Measurements from ENCODE around the gene STAT5B. TPM values are rescaled to one million over a fixed set of nuclear protein-coding genes. Genes with fewer than 3 reads are reported as not detected.

The STAT5B gene
- total and polyA plus RNA-seq, 2 of the 13 experiments (the other 11 are each of a cell fraction or from before 2014, with no cell fraction given): 21.0 to 42.8 TPM

- in situ Hi-C loops (cut with HindIII; ENCODE audit: extremely low pct_ligation_motif_present, low pct_unique_long_range_greater_than_20kb): no loop called here
- Histone ChIP-seq H3K4me3 (replicated peaks in 1 of 3; ENCODE audit: insufficient read depth in 1 of 3, low read depth in 2 of 3, low read length in 3 of 3) (no peak overlapping the region), H3K36me3 (replicated peaks in 1 of 2; ENCODE audit: control insufficient read depth in 1 of 2, insufficient read depth in 2 of 2, low read length in 2 of 2) (0 out of 5 replicates have a peak, but pooled peaks cover 0 to 4% of the 10 kb centered on the region in 2 experiments), H4K20me1 (ENCODE audit: insufficient read depth, low read length) (no peaks in the 10 kb centered on the region), H3K4me1 (ENCODE audit: insufficient read depth, low read length) (peaks cover 82% of the 10 kb centered on the region), H3K9me3 (ENCODE audit: low read length) (no peaks in the 10 kb centered on the region), H3K79me2 (ENCODE audit: insufficient read depth, low read length) (no peaks in the 10 kb centered on the region), H3K27ac (ENCODE audit: extremely low read length, insufficient read depth, low read length) (no peak overlapping the region), H3K9ac (ENCODE audit: insufficient read depth, low read depth, low read length) (no peak overlapping the region), H3K4me2 (ENCODE audit: low read depth, low read length) (no peak overlapping the region), H3K27me3 (ENCODE audit: control insufficient read depth in 1 of 2, insufficient read depth in 2 of 2, low read length in 2 of 2) (no peaks in the 10 kb centered on the region), H2AFZ (ENCODE audit: low read length) (no peak overlapping the region)
- no peak for DNase-seq (ENCODE audit: low spot score)
- ChIA-PET CTCF (ENCODE audit: low intra/inter-chr PET ratio, low total read pairs) (no interaction called here), POLR2A (interaction anchor here (1.2 to 2.9 kb wide), 2 partner anchors 15 to 32 kb away, joined by 4 to 11 read pairs; no protein-coding TSS in a partner anchor)
- no peak for FAIRE-seq
- WGBS (ENCODE audit: low lambda C conversion rate): 54% methylated on average over 7 of the region's 9 CpGs
- no peak for ATAC-seq
- intact Hi-C loops (cut with micrococcal nuclease; ENCODE audit: unreplicated experiment): no loop called here
- TF ChIP-seq, protein P1, sequence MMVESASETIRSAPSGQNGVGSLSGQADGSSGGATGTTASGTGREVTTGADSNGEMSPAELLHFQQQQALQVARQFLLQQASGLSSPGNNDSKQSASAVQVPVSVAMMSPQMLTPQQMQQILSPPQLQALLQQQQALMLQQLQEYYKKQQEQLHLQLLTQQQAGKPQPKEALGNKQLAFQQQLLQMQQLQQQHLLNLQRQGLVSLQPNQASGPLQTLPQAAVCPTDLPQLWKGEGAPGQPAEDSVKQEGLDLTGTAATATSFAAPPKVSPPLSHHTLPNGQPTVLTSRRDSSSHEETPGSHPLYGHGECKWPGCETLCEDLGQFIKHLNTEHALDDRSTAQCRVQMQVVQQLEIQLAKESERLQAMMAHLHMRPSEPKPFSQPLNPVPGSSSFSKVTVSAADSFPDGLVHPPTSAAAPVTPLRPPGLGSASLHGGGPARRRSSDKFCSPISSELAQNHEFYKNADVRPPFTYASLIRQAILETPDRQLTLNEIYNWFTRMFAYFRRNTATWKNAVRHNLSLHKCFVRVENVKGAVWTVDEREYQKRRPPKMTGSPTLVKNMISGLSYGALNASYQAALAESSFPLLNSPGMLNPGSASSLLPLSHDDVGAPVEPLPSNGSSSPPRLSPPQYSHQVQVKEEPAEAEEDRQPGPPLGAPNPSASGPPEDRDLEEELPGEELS (CRISPR knock-in tag; IDR thresholded peaks at IDR 0.05): no peak
- TF ChIP-seq ATF1 (CRISPR knock-in tag; IDR thresholded peaks at IDR 0.05) (no peak), ZNF784 (CRISPR knock-in tag; IDR thresholded peaks at IDR 0.05; ENCODE audit: borderline replicate concordance) (no peak), HOXA9 (CRISPR knock-in tag; IDR thresholded peaks at IDR 0.05; ENCODE audit: borderline replicate concordance) (no peak), HIVEP1 (CRISPR knock-in tag; IDR thresholded peaks at IDR 0.05) (no peak), HES4 (CRISPR knock-in tag; IDR thresholded peaks at IDR 0.05; ENCODE audit: borderline replicate concordance) (0 out of 2 replicates have a peak, but pooled peaks have one; percentile 47), SP4 (CRISPR knock-in tag; IDR thresholded peaks at IDR 0.05) (no peak), ZNF496 (CRISPR knock-in tag; IDR thresholded peaks at IDR 0.05; ENCODE audit: insufficient replicate concordance) (no peak), FOXA3 (CRISPR knock-in tag; IDR thresholded peaks at IDR 0.05) (no peak), MNT (IDR thresholded peaks at IDR 0.05) (no peak), MTA1 (CRISPR knock-in tag; IDR thresholded peaks at IDR 0.05; ENCODE audit: borderline replicate concordance) (0 out of 2 replicates have a peak, but pooled peaks have one; percentile 18), HNRNPL (IDR thresholded peaks at IDR 0.05; ENCODE audit: low read depth, low read length) (no peak), NFE2L1 (CRISPR knock-in tag; IDR thresholded peaks at IDR 0.05; ENCODE audit: borderline replicate concordance) (no peak), ZNF724P (CRISPR knock-in tag; IDR thresholded peaks at IDR 0.05; ENCODE audit: borderline replicate concordance) (no peak)
- TF ChIP-seq, protein P2, sequence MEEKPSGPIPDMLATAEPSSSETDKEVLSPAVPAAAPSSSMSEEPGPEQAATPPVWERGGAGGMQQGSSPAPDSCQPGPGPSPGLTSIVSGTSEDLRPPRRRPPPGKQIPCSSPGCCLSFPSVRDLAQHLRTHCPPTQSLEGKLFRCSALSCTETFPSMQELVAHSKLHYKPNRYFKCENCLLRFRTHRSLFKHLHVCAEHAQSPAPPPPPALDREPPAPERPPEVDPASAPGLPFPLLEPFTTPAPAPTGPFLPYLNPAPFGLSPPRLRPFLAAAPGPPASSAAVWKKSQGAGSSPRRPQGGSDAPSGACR (CRISPR knock-in tag; IDR thresholded peaks at IDR 0.05): no peak
- TF ChIP-seq, protein P3, sequence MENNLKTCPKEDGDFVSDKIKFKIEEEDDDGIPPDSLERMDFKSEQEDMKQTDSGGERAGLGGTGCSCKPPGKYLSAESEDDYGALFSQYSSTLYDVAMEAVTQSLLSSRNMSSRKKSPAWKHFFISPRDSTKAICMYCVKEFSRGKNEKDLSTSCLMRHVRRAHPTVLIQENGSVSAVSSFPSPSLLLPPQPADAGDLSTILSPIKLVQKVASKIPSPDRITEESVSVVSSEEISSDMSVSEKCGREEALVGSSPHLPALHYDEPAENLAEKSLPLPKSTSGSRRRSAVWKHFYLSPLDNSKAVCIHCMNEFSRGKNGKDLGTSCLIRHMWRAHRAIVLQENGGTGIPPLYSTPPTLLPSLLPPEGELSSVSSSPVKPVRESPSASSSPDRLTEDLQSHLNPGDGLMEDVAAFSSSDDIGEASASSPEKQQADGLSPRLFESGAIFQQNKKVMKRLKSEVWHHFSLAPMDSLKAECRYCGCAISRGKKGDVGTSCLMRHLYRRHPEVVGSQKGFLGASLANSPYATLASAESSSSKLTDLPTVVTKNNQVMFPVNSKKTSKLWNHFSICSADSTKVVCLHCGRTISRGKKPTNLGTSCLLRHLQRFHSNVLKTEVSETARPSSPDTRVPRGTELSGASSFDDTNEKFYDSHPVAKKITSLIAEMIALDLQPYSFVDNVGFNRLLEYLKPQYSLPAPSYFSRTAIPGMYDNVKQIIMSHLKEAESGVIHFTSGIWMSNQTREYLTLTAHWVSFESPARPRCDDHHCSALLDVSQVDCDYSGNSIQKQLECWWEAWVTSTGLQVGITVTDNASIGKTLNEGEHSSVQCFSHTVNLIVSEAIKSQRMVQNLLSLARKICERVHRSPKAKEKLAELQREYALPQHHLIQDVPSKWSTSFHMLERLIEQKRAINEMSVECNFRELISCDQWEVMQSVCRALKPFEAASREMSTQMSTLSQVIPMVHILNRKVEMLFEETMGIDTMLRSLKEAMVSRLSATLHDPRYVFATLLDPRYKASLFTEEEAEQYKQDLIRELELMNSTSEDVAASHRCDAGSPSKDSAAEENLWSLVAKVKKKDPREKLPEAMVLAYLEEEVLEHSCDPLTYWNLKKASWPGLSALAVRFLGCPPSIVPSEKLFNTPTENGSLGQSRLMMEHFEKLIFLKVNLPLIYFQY (CRISPR knock-in tag; IDR thresholded peaks at IDR 0.05; ENCODE audit: borderline replicate concordance): no peak
- no TSS peak for BruUV-seq (replicated peaks)
These were observed 33.0 kb upstream of the STAT5B start for GRCh38 chr17:42309142-42309541.
